Uterus (tissue), 4 donors: ENCODE results near the gene PLPPR3. TPM values are rescaled to one million over a fixed set of nuclear protein-coding genes. Genes with fewer than 3 reads are reported as not detected.
A peak's percentile ranks its signal among the peaks of the same experiment; 100 is the strongest.
"Not testable (repeated sequence)": the region's sequence is repeated elsewhere in the genome, so short reads cannot be mapped to it uniquely, and the experiment has no call there.

Source experiments
- DNase-seq, 2 donors: peaks; one replicate each; pipeline ENCODE4 v3.0.0-alpha.2; 2019 to 2020
- H3K27ac ChIP-seq, 2 donors: fragments of 200-600 bp; sonication (generic); 1 replicate in 1 of 2; 2 replicates in 1 of 2; pipeline ENCODE4 v1.5.1; 2016 to 2018
- H3K27me3 ChIP-seq, 2 donors: fragments of 200-600 bp; sonication (generic); one replicate each; pipeline ENCODE4 v1.5.1; 2018 to 2019; ENCODE audit warnings: control low read depth in 1 of 2
- H3K36me3 ChIP-seq, 2 donors: fragments of 200-600 bp; sonication (generic); one replicate each; pipeline ENCODE4 v1.5.1; 2019; ENCODE audit warnings: control low read depth in 1 of 2
- H3K4me1 ChIP-seq, 2 donors: fragments of 200-600 bp; sonication (generic); one replicate each; pipeline ENCODE4 v1.5.1; 2018 to 2019; ENCODE audit warnings: control low read depth in 1 of 2
- H3K4me3 ChIP-seq, 2 donors: fragments of 200-600 bp; sonication (generic); 1 replicate in 1 of 2; 2 replicates in 1 of 2; pipeline ENCODE4 v1.5.1; 2018 to 2019; ENCODE audit warnings: mild to moderate bottlenecking in 1 of 2
- H3K9me3 ChIP-seq, 2 donors: fragments of 200-600 bp; sonication (generic); one replicate each; pipeline ENCODE4 v1.5.1; 2019; ENCODE audit warnings: control low read depth in 1 of 2
- CTCF ChIP-seq, 4 experiments: fragments of 200-600 bp in 2 of 4; fragments of 450-650 bp in 2 of 4; sonication (generic) in 2 of 4; IDR thresholded peaks; one replicate each; pipeline ENCODE4 v1.5.1; 2016 to 2019; ENCODE audit warnings: antibody characterized with exemption in 4 of 4, mild to moderate bottlenecking in 2 of 4, moderate library complexity in 1 of 4
- POLR2A ChIP-seq, 2 donors: fragments of 450-650 bp; IDR thresholded peaks; one replicate each; pipeline ENCODE4 v1.6.1; 2016; ENCODE audit warnings: antibody characterized with exemption in 2 of 2, mild to moderate bottlenecking in 1 of 2, moderate library complexity in 1 of 2
- intact Hi-C: fragments of 100-400 bp; cut with DNase I; formaldehyde crosslinking; loops from one replicate; pipeline ENCODE4 v1.15.1; 2023; ENCODE audit warnings: low total_unique reads
- total RNA-seq, 4 donors: library from RNA; depleted of rRNA in 3 of 4; stranded (reverse); fragments of >200 nt in 3 of 4; gene quantifications; one replicate each; pipeline versions ENCODE4 v1.1.0 to v1.2.4, GENCODE V29; 2014 to 2023
- donor health status: DM: yes; HTN: yes; CAD: no.

PLPPR3 gene
- total RNA-seq, 4 donors from 2014 or later = 3.4 TPM; not detected in 3

GRCh38 chr19:825897-826644 lies 4.3 kb upstream of the PLPPR3 start:
- H3K9me3 ChIP-seq = no peaks in the 10 kb centered on the region
- H3K4me1 ChIP-seq = peaks cover 0 to 14% of the 10 kb centered on the region in 2 donors
- H3K36me3 ChIP-seq = no peaks in the 10 kb centered on the region
- peaks cover 11 to 12% of the 10 kb centered on the region in 2 donors for H3K27me3 ChIP-seq
- DNase-seq = no peak
- TF ChIP-seq POLR2A (IDR thresholded peaks at IDR 0.05) (no peak), CTCF (IDR thresholded peaks at IDR 0.05) (no peak)
- no peak overlapping the region for H3K27ac ChIP-seq
- no peak overlapping the region for H3K4me3 ChIP-seq
- intact Hi-C loops = no loop called here

- Histone ChIP-seq H3K27ac (no peak overlapping the region), H3K4me1 (peaks cover 0 to 14% of the 10 kb centered on the region in 2 donors), H3K36me3 (no peaks in the 10 kb centered on the region), H3K27me3 (peaks cover 5 to 11% of the 10 kb centered on the region in 2 donors), H3K9me3 (no peaks in the 10 kb centered on the region), H3K4me3 (no peak overlapping the region)
- DNase-seq = no peak
- intact Hi-C loops = no loop called here
- no peak for TF ChIP-seq POLR2A (IDR thresholded peaks at IDR 0.05)
These were observed 3.1 kb upstream of the PLPPR3 start for GRCh38 chr19:824885-825284.

GRCh38 chr19:823565-824121 lies 1.9 kb upstream of the PLPPR3 start:
- no peaks in the 10 kb centered on the region for H3K36me3 ChIP-seq
- H3K4me1 ChIP-seq = peaks cover 0 to 14% of the 10 kb centered on the region in 2 donors
- peaks cover 5 to 11% of the 10 kb centered on the region in 2 donors for H3K27me3 ChIP-seq
- no peak overlapping the region for H3K4me3 ChIP-seq
- TF ChIP-seq POLR2A (IDR thresholded peaks at IDR 0.05) (no peak), CTCF (IDR thresholded peaks at IDR 0.05) (no peak)
- intact Hi-C loops = no loop called here
- DNase-seq = no peak
- H3K9me3 ChIP-seq = no peaks in the 10 kb centered on the region
- no peak overlapping the region for H3K27ac ChIP-seq

- no peaks in the 10 kb centered on the region for H3K9me3 ChIP-seq
- DNase-seq = no peak
- H3K4me3 ChIP-seq = peak overlapping the region in 1 of 2 donors; percentile 19
- TF ChIP-seq POLR2A (IDR thresholded peaks at IDR 0.05) = no peak
- TF ChIP-seq CTCF (IDR thresholded peaks at IDR 0.05) = no peak
- intact Hi-C loops = no loop called here
- H3K27me3 ChIP-seq = peaks cover 5 to 11% of the 10 kb centered on the region in 2 donors
- H3K36me3 ChIP-seq = no peaks in the 10 kb centered on the region
- peaks cover 0 to 14% of the 10 kb centered on the region in 2 donors for H3K4me1 ChIP-seq
- H3K27ac ChIP-seq = no peak overlapping the region
These were observed 427 bp downstream of the PLPPR3 start for GRCh38 chr19:821231-821824.

- H3K27ac ChIP-seq, DNase-seq, H3K9me3 ChIP-seq, intact Hi-C loops, H3K36me3 ChIP-seq, H3K4me3 ChIP-seq: not testable (repeated sequence)
- Histone ChIP-seq H3K4me1 (peaks cover 0 to 14% of the 10 kb centered on the region in 2 donors), H3K27me3 (peaks cover 5 to 11% of the 10 kb centered on the region in 2 donors)
These were observed 1.5 kb downstream of the PLPPR3 start for GRCh38 chr19:820212-820611.

GRCh38 chr19:816500-816857 lies 5.3 kb downstream of the PLPPR3 start:
- no peak for TF ChIP-seq CTCF (IDR thresholded peaks at IDR 0.05)
- no peak for TF ChIP-seq POLR2A (IDR thresholded peaks at IDR 0.05)
- no peak overlapping the region for H3K27ac ChIP-seq
- H3K9me3 ChIP-seq = no peaks in the 10 kb centered on the region
- no peak overlapping the region for H3K4me3 ChIP-seq
- H3K27me3 ChIP-seq = no peaks in the 10 kb centered on the region
- intact Hi-C loops = no loop called here
- H3K36me3 ChIP-seq = no peaks in the 10 kb centered on the region
- peaks cover 0 to 3% of the 10 kb centered on the region in 2 donors for H3K4me1 ChIP-seq
- no peak for DNase-seq
